Transverse colon (tissue), 3 donors: ENCODE results near the gene EPHB2.

Experiments used
- CTCF ChIP-seq, 5 experiments: fragments of 200-600 bp in 3 of 5; fragments of 450-650 bp in 2 of 5; sonication (generic) in 3 of 5; IDR thresholded peaks; 1 replicate in 2 of 5; 2 replicates in 3 of 5; pipeline ENCODE4 v1.5.1; 2016 to 2017; ENCODE audit warnings: antibody characterized with exemption in 5 of 5, inconsistent platforms in 3 of 5, mild to moderate bottlenecking in 2 of 5, moderate library complexity in 1 of 5
- POLR2A ChIP-seq: fragments of 450-650 bp; IDR thresholded peaks from one replicate; pipeline ENCODE4 v1.6.1; 2016; ENCODE audit warnings: antibody characterized with exemption, mild to moderate bottlenecking, moderate library complexity

- no peak for TF ChIP-seq CTCF (IDR thresholded peaks at IDR 0.05)
- TF ChIP-seq POLR2A: no peak
These were observed 257.2 kb downstream of the EPHB2 start for GRCh38 chr1:22967833-22968232.
